Activated naive CD4-positive, alpha-beta T cell treated with anti-CD3 and anti-CD28 coated beads, Interleukin-2, amount 50 U/mL, for 24 hours (primary cell): Measurements from ENCODE around the gene ING5.

Experiments used
- H3K27ac Mint-ChIP-seq: one replicate; pipeline ENCODE4 v1.8.0; 2021; ENCODE audit warnings: mild to moderate bottlenecking, mixed read lengths
- H3K27me3 Mint-ChIP-seq: one replicate; pipeline ENCODE4 v1.8.0; 2021; ENCODE audit warnings: mixed read lengths
- H3K36me3 Mint-ChIP-seq: one replicate; pipeline ENCODE4 v1.8.0; 2021; ENCODE audit warnings: mixed read lengths
- H3K4me1 Mint-ChIP-seq: one replicate; pipeline ENCODE4 v1.8.0; 2021; ENCODE audit warnings: mixed read lengths
- H3K4me3 Mint-ChIP-seq: one replicate; pipeline ENCODE4 v1.8.0; 2021; ENCODE audit warnings: mild to moderate bottlenecking, mixed read lengths
- H3K9me3 Mint-ChIP-seq: one replicate; pipeline ENCODE4 v1.8.0; 2021; ENCODE audit warnings: mixed read lengths

The ING5 gene

GRCh38 chr2:241668354-241668753 lies 33.5 kb upstream of the ING5 start:
- H3K4me1 Mint-ChIP-seq: peaks cover 4% of the 10 kb centered on the region

GRCh38 chr2:241668839-241669238 lies 33.0 kb upstream of the ING5 start:
- H3K4me1 Mint-ChIP-seq: peaks cover 4% of the 10 kb centered on the region
- H3K27me3 Mint-ChIP-seq: no peaks in the 10 kb centered on the region
- H3K27ac Mint-ChIP-seq: no peak overlapping the region

More at GRCh38 chr2:241668354-241668753, 33.5 kb upstream of the ING5 start:
- Mint-ChIP-seq H3K36me3 (peaks cover 6% of the 10 kb centered on the region), H3K27ac (no peak overlapping the region), H3K9me3 (no peaks in the 10 kb centered on the region), H3K4me3 (no peak overlapping the region), H3K27me3 (no peaks in the 10 kb centered on the region)

GRCh38 chr2:241670333-241671110 lies 31.3 kb upstream of the ING5 start:
- Mint-ChIP-seq H3K36me3 (peaks cover 6% of the 10 kb centered on the region), H3K27ac (no peak overlapping the region), H3K4me1 (no peaks in the 10 kb centered on the region), H3K27me3 (no peaks in the 10 kb centered on the region), H3K4me3 (no peak overlapping the region), H3K9me3 (no peaks in the 10 kb centered on the region)

More at GRCh38 chr2:241668839-241669238, 33.0 kb upstream of the ING5 start:
- Mint-ChIP-seq H3K4me3 (no peak overlapping the region), H3K36me3 (peaks cover 6% of the 10 kb centered on the region), H3K9me3 (no peaks in the 10 kb centered on the region)

GRCh38 chr2:241671457-241672240 lies 30.2 kb upstream of the ING5 start:
- H3K27ac Mint-ChIP-seq: no peak overlapping the region
- no peak overlapping the region for H3K4me3 Mint-ChIP-seq
- H3K27me3 Mint-ChIP-seq: no peaks in the 10 kb centered on the region
- H3K9me3 Mint-ChIP-seq: no peaks in the 10 kb centered on the region
- H3K4me1 Mint-ChIP-seq: no peaks in the 10 kb centered on the region
- peaks cover 6% of the 10 kb centered on the region for H3K36me3 Mint-ChIP-seq

- no peaks in the 10 kb centered on the region for H3K27me3 Mint-ChIP-seq
- H3K36me3 Mint-ChIP-seq: peaks cover 4% of the 10 kb centered on the region
- H3K9me3 Mint-ChIP-seq: no peaks in the 10 kb centered on the region
- H3K4me1 Mint-ChIP-seq: no peaks in the 10 kb centered on the region
- no peak overlapping the region for H3K27ac Mint-ChIP-seq
- no peak overlapping the region for H3K4me3 Mint-ChIP-seq
Observed at GRCh38 chr2:241672243-241673188, 29.3 kb upstream of the ING5 start.

- Mint-ChIP-seq H3K36me3 (peaks cover 4% of the 10 kb centered on the region), H3K9me3 (no peaks in the 10 kb centered on the region), H3K4me3 (no peak overlapping the region), H3K27ac (no peak overlapping the region), H3K4me1 (no peaks in the 10 kb centered on the region), H3K27me3 (no peaks in the 10 kb centered on the region)
Observed at GRCh38 chr2:241673189-241673663, 28.6 kb upstream of the ING5 start.

- Mint-ChIP-seq H3K4me1 (no peaks in the 10 kb centered on the region), H3K36me3 (peaks cover 4% of the 10 kb centered on the region), H3K27me3 (no peaks in the 10 kb centered on the region), H3K9me3 (no peaks in the 10 kb centered on the region), H3K4me3 (no peak overlapping the region), H3K27ac (no peak overlapping the region)
Observed at GRCh38 chr2:241673797-241674725, 27.8 kb upstream of the ING5 start.

GRCh38 chr2:241675885-241676284 lies 26.0 kb upstream of the ING5 start:
- Mint-ChIP-seq H3K4me1 (peaks cover 4% of the 10 kb centered on the region), H3K27me3 (no peaks in the 10 kb centered on the region), H3K4me3 (no peak overlapping the region), H3K36me3 (peaks cover 4% of the 10 kb centered on the region), H3K9me3 (no peaks in the 10 kb centered on the region), H3K27ac (no peak overlapping the region)

GRCh38 chr2:241676665-241677064 lies 25.2 kb upstream of the ING5 start:
- Mint-ChIP-seq H3K27ac (no peak overlapping the region), H3K4me3 (no peak overlapping the region), H3K4me1 (peaks cover 8% of the 10 kb centered on the region), H3K9me3 (no peaks in the 10 kb centered on the region), H3K36me3 (peaks cover 2% of the 10 kb centered on the region), H3K27me3 (no peaks in the 10 kb centered on the region)

GRCh38 chr2:241677392-241677791 lies 24.4 kb upstream of the ING5 start:
- Mint-ChIP-seq H3K9me3 (no peaks in the 10 kb centered on the region), H3K4me3 (no peak overlapping the region), H3K36me3 (peaks cover 2% of the 10 kb centered on the region), H3K27ac (no peak overlapping the region), H3K4me1 (peaks cover 8% of the 10 kb centered on the region), H3K27me3 (no peaks in the 10 kb centered on the region)

GRCh38 chr2:241678307-241678706 lies 23.5 kb upstream of the ING5 start:
- Mint-ChIP-seq H3K36me3 (peaks cover 2% of the 10 kb centered on the region), H3K4me1 (peaks cover 8% of the 10 kb centered on the region), H3K4me3 (no peak overlapping the region), H3K27ac (no peak overlapping the region), H3K27me3 (no peaks in the 10 kb centered on the region), H3K9me3 (no peaks in the 10 kb centered on the region)

GRCh38 chr2:241678784-241679540 lies 22.9 kb upstream of the ING5 start:
- Mint-ChIP-seq H3K4me1 (peaks cover 10% of the 10 kb centered on the region), H3K27ac (peak overlapping the region; percentile 23), H3K9me3 (no peaks in the 10 kb centered on the region), H3K27me3 (no peaks in the 10 kb centered on the region), H3K4me3 (no peak overlapping the region), H3K36me3 (peaks cover 2% of the 10 kb centered on the region)

GRCh38 chr2:241680044-241680443 lies 21.8 kb upstream of the ING5 start:
- no peaks in the 10 kb centered on the region for H3K27me3 Mint-ChIP-seq
- H3K36me3 Mint-ChIP-seq: peaks cover 6% of the 10 kb centered on the region
- no peak overlapping the region for H3K27ac Mint-ChIP-seq
- peaks cover 19% of the 10 kb centered on the region for H3K4me1 Mint-ChIP-seq
- no peak overlapping the region for H3K4me3 Mint-ChIP-seq
- H3K9me3 Mint-ChIP-seq: no peaks in the 10 kb centered on the region
